Activated naive CD4-positive, alpha-beta T cell treated with anti-CD3 and anti-CD28 coated beads for 36 hours (primary cell): ENCODE data around the gene HSD17B14. TPM values are rescaled to one million over a fixed set of nuclear protein-coding genes. Genes with fewer than 3 reads are reported as not detected.
"Not testable (repeated sequence)": the region's sequence is repeated elsewhere in the genome, so short reads cannot be mapped to it uniquely, and the experiment has no call there.

Source experiments
- CTCF ChIA-PET: fragments of 350-600 bp; sonication (Branson Sonifier 250); formaldehyde crosslinking; loops from one replicate; lab custom pipeline; 2021; ENCODE audit warnings: antibody characterized with exemption; lab: Charles Lee
- DNase-seq: peaks from one replicate; pipeline ENCODE4 v3.0.0-alpha.2; 2020
- H3K27ac Mint-ChIP-seq: one replicate; pipeline ENCODE4 v1.8.0; 2021; ENCODE audit warnings: mild to moderate bottlenecking, mixed read lengths
- H3K27me3 Mint-ChIP-seq: one replicate; pipeline ENCODE4 v1.8.0; 2021; ENCODE audit warnings: low read depth, mixed read lengths
- H3K36me3 Mint-ChIP-seq: one replicate; pipeline ENCODE4 v1.8.0; 2021; ENCODE audit warnings: low read depth, mixed read lengths
- H3K4me1 Mint-ChIP-seq: one replicate; pipeline ENCODE4 v1.8.0; 2021; ENCODE audit warnings: low read depth, mixed read lengths
- H3K4me3 Mint-ChIP-seq: one replicate; pipeline ENCODE4 v1.8.0; 2021; ENCODE audit warnings: mild to moderate bottlenecking, moderate library complexity, mixed read lengths
- H3K9me3 Mint-ChIP-seq: one replicate; pipeline ENCODE4 v1.8.0; 2021; ENCODE audit warnings: mixed read lengths
- intact Hi-C: fragments of 100-400 bp; cut with micrococcal nuclease; formaldehyde crosslinking; loops from one replicate; pipeline ENCODE4 v1.15.1; 2023
- total RNA-seq, 2 experiments: library from RNA; stranded (reverse); gene quantifications; one replicate each; pipeline ENCODE4 v1.2.3, GENCODE V29; 2021

The HSD17B14 gene
- total RNA-seq, 2 experiments from 2014 or later, result 0.50 TPM; not detected in 1

DNA sequence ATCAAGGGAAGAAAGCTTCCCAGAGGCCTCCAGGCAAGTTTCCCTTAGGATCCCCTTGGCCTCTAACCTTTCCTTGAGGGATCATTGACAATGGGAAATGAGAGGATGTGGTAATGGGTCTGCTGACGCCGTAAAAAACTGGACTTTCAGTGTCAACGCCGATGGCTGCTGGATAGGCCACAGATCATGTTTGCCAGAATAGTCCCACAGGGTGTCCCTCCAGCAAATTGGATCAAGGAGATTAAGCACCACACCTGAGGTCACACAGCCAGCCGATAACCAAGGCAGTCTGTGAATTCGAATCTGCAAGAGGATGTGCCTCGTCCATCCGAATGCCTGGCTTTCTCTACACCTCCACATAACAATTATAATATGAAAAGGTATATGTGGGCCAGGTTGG lies 43.0 kb downstream of the HSD17B14 start:
- no peak for DNase-seq
- no peaks in the 10 kb centered on the region for H3K9me3 Mint-ChIP-seq
- CTCF ChIA-PET, result interaction anchor here (0.6 to 4.5 kb wide), 4 partner anchors 9 to 52 kb away, joined by 3 to 43 read pairs (median 18); partner anchors contain the start of gene HSD17B14
- no peak overlapping the region for H3K27ac Mint-ChIP-seq
- intact Hi-C loops, result no loop called here
- peaks cover 10% of the 10 kb centered on the region for H3K4me1 Mint-ChIP-seq
- no peak overlapping the region for H3K4me3 Mint-ChIP-seq
- H3K27me3 Mint-ChIP-seq, result no peaks in the 10 kb centered on the region
- no peaks in the 10 kb centered on the region for H3K36me3 Mint-ChIP-seq

DNA sequence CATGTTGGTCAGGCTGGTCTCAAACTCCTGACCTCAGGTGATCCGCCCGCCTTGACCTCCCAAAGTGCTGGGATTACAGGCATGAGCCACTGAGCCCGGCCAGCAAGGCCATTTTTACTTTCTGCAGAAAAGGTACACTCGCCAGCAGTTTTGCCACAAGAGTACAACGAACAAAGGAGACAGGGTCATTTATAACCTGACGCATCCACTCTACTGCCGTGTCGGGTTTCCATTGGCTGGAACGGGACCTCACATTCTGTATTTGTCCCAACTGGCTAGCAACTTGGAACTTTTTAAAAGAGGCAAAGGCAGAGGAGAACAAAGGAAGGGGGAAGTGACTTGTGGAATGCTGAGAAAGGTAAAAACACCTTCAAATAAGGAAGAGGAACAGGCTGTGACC lies 49.0 kb downstream of the HSD17B14 start:
- H3K27ac Mint-ChIP-seq, H3K36me3 Mint-ChIP-seq, H3K4me3 Mint-ChIP-seq, DNase-seq, H3K4me1 Mint-ChIP-seq, H3K9me3 Mint-ChIP-seq, intact Hi-C loops, H3K27me3 Mint-ChIP-seq: not testable (repeated sequence)
- CTCF ChIA-PET, result interaction anchor here (0.6 to 8.5 kb wide), 20 partner anchors 9 to 211 kb away, joined by 3 to 121 read pairs (median 4); partner anchors contain the start of genes FUT2, HSD17B14 and PPP1R15A

DNA sequence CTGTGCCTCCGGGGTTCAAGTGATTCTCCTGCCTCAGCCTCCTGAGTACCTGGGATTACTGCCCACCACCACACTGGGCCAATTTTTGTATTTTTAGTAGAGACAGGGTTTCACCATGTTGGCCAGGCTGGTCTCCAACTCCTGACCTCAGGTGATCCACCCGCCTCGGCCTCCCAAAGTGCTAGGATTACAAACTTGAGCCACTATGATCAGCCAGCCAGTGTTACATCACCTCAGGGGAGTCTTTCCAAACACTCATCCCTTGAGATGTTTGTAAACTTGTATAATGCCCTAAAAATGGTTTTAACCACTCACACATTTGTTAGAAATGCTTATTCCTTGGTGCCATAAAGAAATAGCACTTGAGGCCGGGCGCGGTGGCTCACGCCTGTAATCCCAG lies 49.9 kb downstream of the HSD17B14 start:
- DNase-seq, H3K36me3 Mint-ChIP-seq, H3K27me3 Mint-ChIP-seq, H3K9me3 Mint-ChIP-seq, H3K4me3 Mint-ChIP-seq, H3K4me1 Mint-ChIP-seq, H3K27ac Mint-ChIP-seq, intact Hi-C loops: not testable (repeated sequence)
- CTCF ChIA-PET, result interaction anchor here (0.7 to 8.5 kb wide), 4 partner anchors 13 to 78 kb away, joined by 3 to 121 read pairs (median 3); no protein-coding TSS in a partner anchor

DNA sequence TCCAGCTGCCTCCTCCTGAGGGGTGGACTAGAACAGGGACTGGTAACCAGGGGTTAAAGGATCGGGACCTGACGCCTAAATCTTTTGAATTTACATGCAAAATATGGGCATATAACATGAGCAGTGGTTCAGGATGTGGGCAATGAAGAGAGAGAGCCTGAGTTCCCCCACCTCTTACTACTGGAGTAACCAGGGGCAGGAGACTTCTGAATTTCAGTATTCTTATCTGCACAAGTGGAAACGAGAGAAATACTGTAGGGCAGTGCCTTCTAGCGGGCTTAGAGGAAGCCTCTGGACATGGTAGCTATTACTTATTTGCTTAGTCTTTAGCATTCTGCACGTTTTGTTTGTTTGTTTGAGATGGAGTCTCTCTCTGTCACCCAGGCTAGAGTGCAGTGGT lies 51.8 kb downstream of the HSD17B14 start:
- H3K27me3 Mint-ChIP-seq, result peaks cover 3% of the 10 kb centered on the region
- no peak overlapping the region for H3K4me3 Mint-ChIP-seq
- CTCF ChIA-PET, result interaction anchor here (0.6 to 8.5 kb wide), 6 partner anchors 11 to 186 kb away, joined by 3 to 121 read pairs (median 4); no protein-coding TSS in a partner anchor
- no peak for DNase-seq
- intact Hi-C loops, result no loop called here
- no peak overlapping the region for H3K27ac Mint-ChIP-seq
- H3K4me1 Mint-ChIP-seq, result peaks cover 2% of the 10 kb centered on the region
- no peaks in the 10 kb centered on the region for H3K9me3 Mint-ChIP-seq
- no peaks in the 10 kb centered on the region for H3K36me3 Mint-ChIP-seq

DNA sequence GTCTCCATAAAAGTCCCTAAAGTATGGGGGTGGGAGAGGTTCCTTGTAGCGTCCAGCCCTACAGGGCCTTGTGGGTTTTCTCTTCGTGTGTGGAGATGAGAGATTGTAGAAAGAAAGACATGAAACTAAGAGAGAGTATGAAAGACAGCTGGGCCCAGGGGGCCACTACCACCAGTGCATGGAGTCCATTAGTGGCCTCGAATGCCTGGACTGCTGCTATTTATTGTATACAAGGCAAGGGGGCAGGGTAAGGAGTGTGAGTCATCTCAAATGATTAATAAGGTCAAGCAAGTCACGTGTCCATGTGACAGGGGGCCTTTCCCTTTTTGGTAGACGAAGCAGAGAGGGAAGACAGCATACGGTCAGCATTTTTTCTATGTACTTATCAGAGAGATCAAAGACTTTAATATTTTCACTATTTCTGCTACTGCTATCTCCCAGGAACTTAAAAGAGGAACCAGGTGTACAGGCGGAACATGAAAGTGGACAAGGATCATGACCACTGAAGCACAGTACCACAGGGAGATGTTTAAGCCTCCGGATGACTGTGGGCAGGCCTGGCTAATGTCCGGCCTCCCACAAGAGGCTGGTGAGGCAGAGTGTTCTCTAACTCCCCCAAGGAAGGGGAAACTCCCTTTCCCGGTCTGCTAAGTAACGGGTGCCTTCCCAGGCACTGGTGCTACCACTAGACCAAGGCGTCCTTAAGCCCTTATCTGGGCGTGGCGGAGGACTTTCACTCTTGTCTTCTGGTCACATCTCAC lies 55.5 kb downstream of the HSD17B14 start:
- intact Hi-C loops, result no loop called here
- no peaks in the 10 kb centered on the region for H3K36me3 Mint-ChIP-seq

DNA sequence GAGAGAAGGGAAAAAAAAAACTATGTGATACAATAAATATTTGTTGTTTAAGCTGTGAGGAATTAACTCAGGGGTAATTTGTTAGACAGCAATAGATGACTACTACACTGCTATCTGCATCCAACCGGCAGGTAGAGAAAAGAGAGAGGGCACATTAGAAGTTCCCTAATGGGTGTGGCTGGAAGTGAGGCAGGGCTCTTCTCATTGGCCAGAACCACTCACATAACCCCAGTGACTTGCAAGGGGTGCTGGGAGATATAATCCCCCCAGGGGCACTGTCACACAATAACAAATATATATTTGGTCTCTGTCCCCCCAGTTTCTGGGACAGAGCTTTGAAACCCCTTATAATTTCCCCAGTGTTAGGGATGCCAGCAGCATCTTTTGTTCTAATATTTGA lies 56.7 kb downstream of the HSD17B14 start:
- intact Hi-C loops, result no loop called here
- Mint-ChIP-seq H3K4me3 (no peak overlapping the region), H3K9me3 (no peaks in the 10 kb centered on the region), H3K27ac (no peak overlapping the region), H3K4me1 (peaks cover 2% of the 10 kb centered on the region), H3K27me3 (peaks cover 3% of the 10 kb centered on the region), H3K36me3 (no peaks in the 10 kb centered on the region)
- CTCF ChIA-PET, result interaction anchor here (1.2 to 1.6 kb wide), 3 partner anchors 8 to 65 kb away, joined by 3 to 9 read pairs (median 3); no protein-coding TSS in a partner anchor
- no peak for DNase-seq

More for the DNA sequence above, 55.5 kb downstream of the HSD17B14 start:
- DNase-seq, result no peak
- Mint-ChIP-seq H3K27ac (no peak overlapping the region), H3K4me1 (peaks cover 2% of the 10 kb centered on the region), H3K9me3 (no peaks in the 10 kb centered on the region), H3K4me3 (no peak overlapping the region), H3K27me3 (peaks cover 3% of the 10 kb centered on the region)
- CTCF ChIA-PET, result interaction anchor here (1.2 kb wide), 1 partner anchor 14 kb away, joined by 3 read pairs; no protein-coding TSS in a partner anchor

DNA sequence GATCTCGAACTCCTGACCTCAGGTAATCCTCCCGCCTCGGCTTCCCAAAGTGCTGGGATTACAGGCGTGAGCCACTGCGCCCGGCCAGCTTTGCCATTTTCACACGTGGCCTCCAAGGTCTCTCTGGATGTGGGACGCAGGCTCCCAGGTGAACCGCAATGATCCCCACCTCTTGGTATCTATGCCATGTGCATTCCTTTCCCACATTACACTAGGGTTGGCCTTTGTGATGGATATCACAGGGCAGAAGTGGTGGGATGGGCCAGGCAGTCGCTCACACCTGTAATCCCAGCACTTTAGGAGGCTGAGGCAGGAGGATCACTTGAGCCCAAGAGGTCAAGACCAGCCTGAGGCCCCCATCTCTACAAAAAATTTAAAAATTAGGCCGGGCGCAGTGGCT lies 58.6 kb downstream of the HSD17B14 start:
- CTCF ChIA-PET, result no interaction called here
- Mint-ChIP-seq H3K27me3 (peaks cover 3% of the 10 kb centered on the region), H3K4me1 (peaks cover 2% of the 10 kb centered on the region), H3K27ac (no peak overlapping the region), H3K36me3 (no peaks in the 10 kb centered on the region), H3K9me3 (no peaks in the 10 kb centered on the region), H3K4me3 (no peak overlapping the region)
- intact Hi-C loops, result no loop called here
- no peak for DNase-seq

DNA sequence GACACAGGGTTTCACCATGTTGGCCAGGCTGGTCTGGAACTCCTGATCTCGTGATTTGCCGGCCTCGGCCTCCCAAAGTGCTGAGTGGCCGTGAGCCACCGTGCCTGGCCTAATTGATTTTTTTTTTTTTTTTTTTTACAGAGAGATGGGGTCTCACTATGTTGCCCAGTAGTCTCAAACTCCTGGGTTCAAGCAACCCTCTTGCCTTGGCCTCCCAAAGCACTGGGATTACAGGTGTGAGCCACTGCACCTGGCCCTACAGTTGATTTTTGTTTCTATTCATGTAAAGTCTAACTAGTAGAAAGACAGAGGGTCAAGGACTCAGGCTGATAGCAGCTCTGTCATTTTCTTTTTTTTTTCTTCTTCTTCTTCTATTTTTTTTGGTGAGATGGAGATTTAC lies 59.2 kb downstream of the HSD17B14 start:
- H3K36me3 Mint-ChIP-seq, result no peaks in the 10 kb centered on the region
- CTCF ChIA-PET, result no interaction called here
- no peaks in the 10 kb centered on the region for H3K4me1 Mint-ChIP-seq
- intact Hi-C loops, result no loop called here
- no peak overlapping the region for H3K4me3 Mint-ChIP-seq
- no peak overlapping the region for H3K27ac Mint-ChIP-seq
- no peak for DNase-seq
- H3K9me3 Mint-ChIP-seq, result no peaks in the 10 kb centered on the region
- H3K27me3 Mint-ChIP-seq, result peaks cover 2% of the 10 kb centered on the region

DNA sequence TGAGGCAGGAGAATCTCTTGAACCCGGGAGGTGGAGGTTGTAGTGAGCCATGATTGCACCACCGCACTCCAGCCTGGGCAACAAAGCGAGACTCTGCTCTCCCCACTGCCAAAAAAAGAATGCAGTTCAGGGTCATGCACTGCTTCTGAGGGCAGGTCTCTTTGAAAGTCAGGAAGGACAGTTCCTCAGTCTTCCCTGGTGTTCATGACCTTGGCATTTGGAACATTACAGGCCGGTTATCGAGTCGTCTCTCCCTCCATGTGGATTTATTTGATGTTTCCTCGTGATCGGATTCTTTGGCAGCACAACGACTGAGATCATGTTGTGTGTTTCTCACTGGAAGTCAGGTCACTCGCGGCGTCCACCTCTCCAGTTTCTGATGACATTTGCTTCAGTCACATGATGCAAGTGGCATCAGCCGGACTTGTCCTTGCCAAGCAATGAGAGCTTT lies 63.8 kb downstream of the HSD17B14 start:
- intact Hi-C loops, result no loop called here
- Mint-ChIP-seq H3K4me3 (no peak overlapping the region), H3K36me3 (no peaks in the 10 kb centered on the region), H3K27me3 (peaks cover 6% of the 10 kb centered on the region), H3K9me3 (no peaks in the 10 kb centered on the region), H3K27ac (no peak overlapping the region), H3K4me1 (no peaks in the 10 kb centered on the region)
- no peak for DNase-seq
- CTCF ChIA-PET, result interaction anchor here (0.9 kb wide), 1 partner anchor 15 kb away, joined by 3 read pairs; no protein-coding TSS in a partner anchor

DNA sequence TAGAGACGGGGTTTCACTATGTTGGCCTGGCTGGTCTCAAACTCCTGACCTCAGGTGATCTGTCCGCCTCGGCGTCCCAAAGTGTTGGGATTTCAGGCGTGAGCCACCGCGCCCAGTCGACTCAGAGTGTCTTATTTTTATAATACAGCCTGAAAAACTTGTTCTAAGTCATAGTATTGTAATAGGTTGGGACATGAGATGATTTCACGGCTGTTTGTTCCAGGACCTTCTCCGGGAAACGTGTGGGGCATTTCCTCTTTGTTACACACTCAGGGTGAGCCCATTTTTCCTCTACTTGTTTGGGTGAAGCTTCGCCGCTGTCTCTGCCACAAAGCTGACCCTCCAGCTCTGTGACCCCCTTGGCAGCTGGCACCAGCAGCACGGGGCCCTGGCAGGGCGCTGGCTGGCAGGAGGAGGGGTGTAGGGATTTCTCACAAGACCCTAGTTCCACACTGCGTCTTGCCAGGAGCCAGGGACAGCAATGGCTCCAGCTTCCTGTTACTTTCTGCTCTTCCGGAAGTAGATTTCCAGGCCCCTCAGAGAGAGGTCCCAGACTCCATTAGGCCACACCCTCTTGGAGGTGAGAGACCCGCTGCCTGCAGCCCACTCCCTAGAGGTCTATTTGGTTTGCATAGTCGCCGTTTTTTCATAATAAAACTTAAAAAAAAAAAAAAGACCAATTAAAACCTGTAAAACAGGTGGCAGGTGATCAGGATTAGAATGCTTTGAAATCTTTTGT lies 65.4 kb downstream of the HSD17B14 start:
- H3K9me3 Mint-ChIP-seq, result no peaks in the 10 kb centered on the region
- H3K27me3 Mint-ChIP-seq, result peaks cover 6% of the 10 kb centered on the region
- no peaks in the 10 kb centered on the region for H3K4me1 Mint-ChIP-seq
- no peaks in the 10 kb centered on the region for H3K36me3 Mint-ChIP-seq
- H3K27ac Mint-ChIP-seq, result no peak overlapping the region
- H3K4me3 Mint-ChIP-seq, result no peak overlapping the region
- CTCF ChIA-PET, result no interaction called here
- intact Hi-C loops, result no loop called here
- no peak for DNase-seq

DNA sequence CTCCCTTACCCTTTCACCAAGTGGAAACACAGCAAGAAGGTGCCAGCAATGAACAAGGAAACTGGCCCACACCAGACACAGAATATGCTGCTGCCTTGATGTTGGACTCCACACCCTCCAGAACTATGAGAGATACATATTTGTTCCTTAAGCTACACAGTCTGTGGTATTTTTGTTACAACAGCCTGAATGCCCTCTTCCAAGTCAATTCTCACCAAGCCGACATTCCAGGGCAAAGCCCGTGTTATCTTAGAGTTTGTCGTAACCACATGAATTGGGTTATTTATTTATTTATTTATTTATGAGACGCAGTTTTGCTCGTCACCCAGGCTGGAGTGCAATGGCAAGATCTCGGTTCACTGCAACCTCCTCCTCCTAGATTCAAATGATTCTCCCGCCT lies 66.0 kb downstream of the HSD17B14 start:
- Mint-ChIP-seq H3K9me3 (no peaks in the 10 kb centered on the region), H3K4me1 (no peaks in the 10 kb centered on the region), H3K4me3 (no peak overlapping the region), H3K27ac (no peak overlapping the region), H3K36me3 (no peaks in the 10 kb centered on the region), H3K27me3 (peaks cover 6% of the 10 kb centered on the region)
- no peak for DNase-seq
- intact Hi-C loops, result no loop called here
- CTCF ChIA-PET, result interaction anchor here (0.7 kb wide), 2 partner anchors 25 to 45 kb away, joined by 3 read pairs; no protein-coding TSS in a partner anchor

DNA sequence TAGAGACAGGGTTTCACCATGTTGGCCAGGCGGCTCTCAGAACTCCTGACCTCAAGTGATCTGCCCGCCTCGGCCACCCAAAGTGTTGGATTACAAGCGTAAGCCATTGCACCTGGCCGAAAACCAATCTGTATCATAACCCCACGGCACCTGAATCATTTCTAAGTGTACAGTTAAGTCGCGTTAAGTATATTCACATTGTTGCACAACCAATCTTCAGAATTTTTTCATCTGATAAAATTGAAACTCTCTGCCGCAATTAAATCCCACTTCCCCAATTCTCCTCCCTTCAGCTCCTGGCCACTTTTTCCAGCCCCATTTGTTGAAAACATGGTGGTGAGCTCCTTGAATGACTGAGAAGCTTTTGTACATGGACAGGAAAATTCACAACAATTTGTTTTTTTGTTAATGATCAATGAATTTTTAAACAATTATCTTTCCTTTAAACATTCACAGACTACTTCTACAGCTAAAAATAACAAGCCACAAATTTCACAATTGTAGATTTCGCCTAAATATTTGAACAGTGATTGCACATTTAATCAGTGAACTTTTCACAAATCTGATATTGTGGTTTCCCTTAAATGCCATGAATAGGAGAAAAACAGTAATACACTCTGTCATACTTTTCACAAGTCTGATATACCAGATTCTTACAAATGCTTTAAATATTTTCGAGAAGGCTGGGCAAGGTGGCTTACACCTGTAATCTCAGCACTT lies 67.1 kb downstream of the HSD17B14 start:
- H3K4me1 Mint-ChIP-seq, result no peaks in the 10 kb centered on the region
- no peak for DNase-seq
- H3K27ac Mint-ChIP-seq, result no peak overlapping the region
- intact Hi-C loops, result no loop called here
- no peaks in the 10 kb centered on the region for H3K9me3 Mint-ChIP-seq
- H3K4me3 Mint-ChIP-seq, result no peak overlapping the region
- no peaks in the 10 kb centered on the region for H3K36me3 Mint-ChIP-seq
- peaks cover 6% of the 10 kb centered on the region for H3K27me3 Mint-ChIP-seq
- CTCF ChIA-PET, result interaction anchor here (0.7 kb wide), 4 partner anchors 26 to 233 kb away, joined by 3 to 5 read pairs (median 3); no protein-coding TSS in a partner anchor
